ENCODE results near the gene PPT1. TPM values are rescaled to one million over a fixed set of nuclear protein-coding genes. Genes with fewer than 3 reads are reported as not detected.
A peak's percentile ranks its signal among the peaks of the same experiment; 100 is the strongest.

The PPT1 gene
- total RNA-seq, result 94.0 TPM
- long read RNA-seq, full-length matches to known transcripts, result 481 of 510 reads
- long read RNA-seq, partial matches to known transcripts, result 19 of 510 reads
- long read RNA-seq, other reads (novel, unspliced or antisense), result 10 of 510 reads

GRCh38 chr1:40096977-40097782 lies at the start of gene PPT1:
Gene PPT1, minus strand, starts transcription at chr1:40097252. Its CDS starts 14 bp downstream, at chr1:40097238.
- peak; percentile 94 for DNase-seq (ENCODE audit: low spot score)

DNA sequence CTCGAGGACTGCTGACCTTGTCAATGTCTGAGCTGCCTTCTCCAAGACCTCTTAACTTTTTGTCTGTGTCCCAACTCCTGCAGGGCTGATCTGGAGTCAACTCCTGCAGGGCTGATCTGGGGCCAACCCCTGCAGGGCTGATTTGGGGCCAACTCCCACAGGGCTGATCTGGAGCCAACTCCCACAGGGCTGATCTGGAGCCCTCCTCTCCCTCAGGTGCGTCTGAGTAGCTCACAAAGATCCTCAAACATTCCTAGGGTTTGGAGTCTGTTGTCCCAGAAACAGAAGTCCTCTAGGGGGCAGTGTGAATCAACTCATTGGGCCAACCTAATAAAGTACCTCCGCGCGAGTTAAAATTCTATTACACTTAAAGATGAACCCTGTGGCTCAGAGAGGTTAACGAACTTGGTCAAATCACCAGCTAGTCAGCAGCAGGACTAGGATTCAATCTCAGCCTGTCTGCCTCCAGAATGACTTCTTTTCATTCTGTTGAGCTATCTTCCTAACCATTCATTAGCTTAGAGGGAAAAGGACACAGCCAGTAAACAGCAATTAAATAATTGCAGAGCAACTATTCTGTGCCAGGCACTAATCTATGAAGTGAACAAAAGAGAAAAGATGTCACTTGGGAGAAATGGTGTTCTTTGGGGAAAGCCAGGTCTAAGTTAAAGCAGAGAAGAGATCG lies 47.0 kb upstream of the PPT1 start:
- DNase-seq (ENCODE audit: low spot score), result no peak

DNA sequence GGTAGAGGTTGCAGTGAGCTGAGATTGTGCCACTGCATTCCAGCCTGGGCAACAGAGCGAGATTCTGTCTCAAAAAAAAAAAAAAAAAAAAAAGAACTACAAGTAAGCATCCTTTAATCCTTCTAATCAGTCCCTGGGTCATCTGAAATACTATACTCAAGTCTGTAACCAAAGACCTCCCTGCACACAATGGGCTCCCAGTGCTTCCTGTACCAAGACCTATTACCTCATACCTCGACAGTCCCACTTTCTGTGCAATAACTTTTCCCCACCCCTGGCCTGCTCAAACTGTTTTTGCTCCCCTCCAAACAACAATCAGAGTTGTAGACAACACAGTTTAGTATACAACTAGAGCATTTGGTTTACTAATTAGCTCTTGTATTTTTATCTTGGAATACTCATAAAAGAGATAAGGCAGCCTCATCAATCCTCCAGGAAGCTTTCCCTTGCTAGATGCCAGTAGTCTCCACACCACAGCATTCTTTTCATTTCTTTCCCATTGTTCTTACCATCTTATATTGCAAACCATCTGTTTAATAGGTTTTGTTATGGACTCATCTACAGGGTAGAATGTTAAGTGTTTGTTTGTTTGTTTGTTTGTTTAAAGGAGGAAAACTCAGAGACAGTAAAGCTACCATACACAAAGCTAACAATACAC lies 45.0 kb upstream of the PPT1 start:
- DNase-seq (ENCODE audit: low spot score), result no peak

GRCh38 chr1:40140211-40140973 lies 43.3 kb upstream of the PPT1 start:
- DNase-seq (ENCODE audit: low spot score), result no peak

DNA sequence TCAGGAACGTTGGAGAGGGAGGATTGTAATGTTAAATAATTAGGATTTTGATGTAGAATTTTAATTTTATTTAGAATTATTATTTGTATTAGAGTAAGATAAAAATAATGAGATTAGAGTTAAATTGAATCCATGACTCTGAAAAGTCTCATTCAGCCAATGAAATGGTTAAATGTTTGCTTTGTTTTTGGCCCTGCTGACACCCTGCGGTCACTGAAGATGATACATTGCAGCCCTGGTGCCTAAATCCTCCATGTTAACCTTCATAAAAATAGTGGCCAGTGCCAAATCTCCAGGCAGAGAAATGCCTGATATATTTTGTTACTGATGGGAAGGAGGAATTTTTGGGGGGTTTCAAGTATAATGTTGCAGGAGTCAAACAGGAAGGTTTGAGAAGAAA lies 36.8 kb upstream of the PPT1 start:
- no peak for DNase-seq (ENCODE audit: low spot score)

GRCh38 chr1:40133312-40133665 lies 36.2 kb upstream of the PPT1 start:
- no peak for DNase-seq (ENCODE audit: low spot score)

DNA sequence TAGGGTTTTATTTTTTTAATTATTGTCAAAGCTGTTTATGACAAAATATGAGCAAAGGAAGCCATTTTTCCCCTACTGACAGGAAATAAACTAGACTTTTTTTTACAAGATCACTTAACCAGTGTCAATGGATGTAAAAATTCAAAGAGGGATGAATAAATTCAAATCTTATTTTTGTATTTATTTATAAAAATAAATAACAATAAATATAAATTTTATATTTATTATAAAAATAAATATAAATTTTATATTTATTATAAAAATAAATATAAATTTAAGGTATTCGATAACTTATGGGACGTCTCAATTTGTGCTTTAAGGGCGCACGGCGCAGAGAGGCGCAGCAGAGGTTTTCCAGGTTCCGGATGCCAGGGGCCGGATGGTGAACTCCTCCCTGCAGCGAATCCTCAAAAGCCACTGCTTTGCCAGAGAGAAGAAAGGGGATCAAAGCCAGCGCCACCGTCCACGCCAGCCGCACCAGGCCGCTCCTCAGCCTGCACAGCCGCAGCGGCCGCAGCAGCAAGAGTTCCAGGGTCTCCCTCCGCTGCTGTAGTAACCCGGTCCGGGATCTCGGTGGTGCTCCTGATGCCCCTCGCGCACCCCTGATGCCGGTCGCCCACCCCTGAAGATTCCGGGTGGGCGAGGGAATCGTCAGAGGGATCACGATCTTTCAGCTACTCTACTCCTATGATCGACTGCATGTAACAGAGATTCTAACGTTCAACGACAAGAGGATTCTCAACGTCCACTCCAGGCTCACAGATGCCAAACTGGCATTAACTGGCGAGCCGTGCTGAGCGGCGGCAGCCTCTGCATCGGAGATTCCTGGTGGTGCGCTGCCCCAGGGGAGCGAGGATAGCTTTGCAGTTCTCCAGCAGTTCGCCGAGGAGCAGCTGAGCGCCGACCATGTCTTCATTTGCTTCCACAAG lies 35.6 kb upstream of the PPT1 start:
- DNase-seq (ENCODE audit: low spot score), result no peak

GRCh38 chr1:40130892-40131291 lies 33.8 kb upstream of the PPT1 start:
- DNase-seq (ENCODE audit: low spot score), result no peak

DNA sequence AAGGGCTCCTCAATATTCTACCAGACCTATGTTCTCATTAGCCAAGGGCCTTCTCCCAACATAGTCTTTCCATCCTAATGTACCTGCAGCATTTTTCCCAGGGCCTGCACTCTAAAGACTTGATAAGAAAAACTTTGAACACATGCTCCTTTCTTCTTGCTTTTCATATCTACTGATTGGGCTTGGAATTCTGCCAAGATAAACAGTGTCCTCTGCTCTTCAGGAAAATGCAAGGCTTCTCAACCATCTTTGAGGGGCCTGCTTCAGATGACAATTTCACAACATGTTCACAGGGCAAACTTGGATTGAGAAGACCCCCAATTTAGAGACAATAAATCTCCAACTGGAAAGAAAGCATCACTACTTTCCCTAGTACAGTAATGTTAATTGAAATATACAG lies 25.8 kb upstream of the PPT1 start:
- no peak for DNase-seq (ENCODE audit: low spot score)

DNA sequence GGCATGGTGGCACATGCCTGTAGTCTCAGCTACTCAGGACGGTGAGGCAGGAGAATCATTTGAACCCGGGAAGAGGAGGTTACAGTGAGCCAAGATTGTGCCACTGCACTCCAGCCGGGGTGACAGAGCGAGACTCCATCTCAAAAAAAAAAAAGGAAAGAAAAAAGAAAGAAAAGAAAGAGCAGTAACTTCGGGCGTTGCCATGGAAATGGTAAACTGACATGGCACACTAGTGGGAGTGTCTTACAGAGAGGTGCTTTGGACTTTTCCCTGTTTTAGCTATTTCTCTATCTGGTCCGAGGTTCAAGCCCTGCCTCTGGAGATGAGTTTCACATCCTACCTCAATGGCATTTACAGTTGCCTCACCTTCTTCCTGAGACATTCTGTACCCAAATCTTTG lies 23.1 kb upstream of the PPT1 start:
- DNase-seq (ENCODE audit: low spot score), result no peak

DNA sequence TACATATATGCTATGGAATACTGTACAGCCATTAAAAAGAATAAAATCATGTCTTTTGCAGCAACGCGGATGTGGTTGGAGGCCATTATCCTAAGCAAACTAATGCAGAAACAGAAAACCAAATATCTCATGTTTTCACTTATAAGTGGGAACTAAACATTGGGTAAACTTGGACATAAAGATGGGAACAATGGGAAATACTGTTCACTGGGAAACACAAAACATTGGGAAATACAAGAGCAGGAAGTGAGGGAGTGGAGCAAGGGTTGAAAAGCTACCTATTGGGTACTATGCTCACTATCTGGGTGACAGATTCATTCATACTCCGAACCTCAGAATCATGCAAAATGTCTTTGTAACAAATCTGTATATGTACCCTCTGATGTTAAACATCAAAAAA lies 17.3 kb upstream of the PPT1 start:
- DNase-seq (ENCODE audit: low spot score), result no peak

GRCh38 chr1:40110389-40110788 lies 13.3 kb upstream of the PPT1 start:
- no peak for DNase-seq (ENCODE audit: low spot score)

- DNase-seq (ENCODE audit: low spot score), result no peak
Measured at GRCh38 chr1:40107290-40107959, 10.4 kb upstream of the PPT1 start.

GRCh38 chr1:40105028-40105427 lies 8.0 kb upstream of the PPT1 start:
- DNase-seq (ENCODE audit: low spot score), result no peak

- no peak for DNase-seq (ENCODE audit: low spot score)
Measured at GRCh38 chr1:40102896-40103295, 5.8 kb upstream of the PPT1 start.

- DNase-seq (ENCODE audit: low spot score), result no peak
Measured at GRCh38 chr1:40102038-40102437, 5.0 kb upstream of the PPT1 start.

- DNase-seq (ENCODE audit: low spot score), result no peak
Measured at GRCh38 chr1:40096646-40096976, 441 bp downstream of the PPT1 start.

- DNase-seq (ENCODE audit: low spot score), result no peak
Measured at GRCh38 chr1:40095806-40096205, 1.2 kb downstream of the PPT1 start.

- DNase-seq (ENCODE audit: low spot score), result no peak
Measured at GRCh38 chr1:40094466-40095110, 2.5 kb downstream of the PPT1 start.
